ENCODE data around the gene SEMA6A. TPM values are rescaled to one million over a fixed set of nuclear protein-coding genes. Genes with fewer than 3 reads are reported as not detected.

SEMA6A gene
- total RNA-seq, 1 experiment from 2014 or later: not detected

DNA sequence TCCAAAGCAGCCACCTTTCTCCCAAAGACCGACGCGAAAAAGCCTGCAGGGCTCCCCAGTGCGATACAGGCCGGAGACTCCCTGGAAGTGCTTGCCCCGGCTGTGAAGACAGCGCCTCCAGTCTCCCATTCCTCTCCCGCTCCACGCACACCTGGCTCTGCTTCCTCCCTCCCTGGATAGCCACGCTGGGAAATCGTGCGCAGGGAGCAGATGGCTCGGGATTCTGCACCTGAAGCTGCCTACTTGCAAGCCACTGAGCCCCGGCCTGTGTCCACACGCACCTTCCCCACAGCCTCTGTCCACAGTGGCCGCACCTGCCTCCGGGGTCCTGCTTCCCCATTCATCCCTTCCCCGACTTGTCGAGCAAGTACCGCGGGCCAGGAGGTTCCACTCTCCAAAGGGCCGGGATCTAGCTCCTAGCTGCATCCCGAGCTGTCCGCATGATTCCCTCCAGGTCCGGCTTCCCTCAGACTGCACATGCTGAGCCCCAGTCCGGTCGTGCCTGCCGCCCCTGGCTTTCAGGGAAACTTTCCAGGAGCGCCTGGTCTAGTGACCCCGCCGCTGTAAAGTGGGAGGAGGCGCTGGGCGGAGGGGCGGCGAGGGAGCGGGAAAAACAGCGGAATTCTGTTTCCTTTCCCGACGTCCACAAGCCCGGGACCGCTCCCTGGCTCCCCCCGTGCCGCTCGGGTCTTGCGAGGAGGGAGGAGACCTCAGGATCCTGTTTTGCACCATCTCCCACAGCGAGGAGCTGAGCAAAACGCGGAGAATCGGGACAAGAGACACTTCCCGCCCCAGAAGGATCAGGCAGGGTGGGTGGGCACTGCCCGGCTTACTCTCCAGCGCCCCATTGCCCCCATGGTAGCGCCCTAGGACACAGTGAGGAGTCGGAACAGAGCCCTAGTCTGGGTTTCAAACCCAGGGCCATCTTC lies 2.0 kb downstream of the SEMA6A start:
- TF ChIP-seq EZH2 (IDR thresholded peaks at IDR 0.05; ENCODE audit: low read length, unreplicated experiment): peak; percentile 49
- TF ChIP-seq EZH2phosphoT487 (IDR thresholded peaks at IDR 0.05; ENCODE audit: borderline replicate concordance, low read length): no peak; the same call in 1 of the 2 replicates
- TF ChIP-seq, protein P1, sequence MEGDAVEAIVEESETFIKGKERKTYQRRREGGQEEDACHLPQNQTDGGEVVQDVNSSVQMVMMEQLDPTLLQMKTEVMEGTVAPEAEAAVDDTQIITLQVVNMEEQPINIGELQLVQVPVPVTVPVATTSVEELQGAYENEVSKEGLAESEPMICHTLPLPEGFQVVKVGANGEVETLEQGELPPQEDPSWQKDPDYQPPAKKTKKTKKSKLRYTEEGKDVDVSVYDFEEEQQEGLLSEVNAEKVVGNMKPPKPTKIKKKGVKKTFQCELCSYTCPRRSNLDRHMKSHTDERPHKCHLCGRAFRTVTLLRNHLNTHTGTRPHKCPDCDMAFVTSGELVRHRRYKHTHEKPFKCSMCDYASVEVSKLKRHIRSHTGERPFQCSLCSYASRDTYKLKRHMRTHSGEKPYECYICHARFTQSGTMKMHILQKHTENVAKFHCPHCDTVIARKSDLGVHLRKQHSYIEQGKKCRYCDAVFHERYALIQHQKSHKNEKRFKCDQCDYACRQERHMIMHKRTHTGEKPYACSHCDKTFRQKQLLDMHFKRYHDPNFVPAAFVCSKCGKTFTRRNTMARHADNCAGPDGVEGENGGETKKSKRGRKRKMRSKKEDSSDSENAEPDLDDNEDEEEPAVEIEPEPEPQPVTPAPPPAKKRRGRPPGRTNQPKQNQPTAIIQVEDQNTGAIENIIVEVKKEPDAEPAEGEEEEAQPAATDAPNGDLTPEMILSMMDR (conservative IDR thresholded peaks at IDR 0.05; ENCODE audit: low read depth, low read length): no peak
- no peaks in the 10 kb centered on the region for H3K9me2 ChIP-seq (replicated peaks; ENCODE audit: low read length)
- DNase-seq: no peak
- no peaks in the 10 kb centered on the region for H3K9me3 ChIP-seq (ENCODE audit: low read length)
- intact Hi-C loops (cut with micrococcal nuclease): loop anchor here (5.0 kb wide), 1 partner anchor 435 kb away; no protein-coding TSS in a partner anchor
- no peaks in the 10 kb centered on the region for H3F3A ChIP-seq (ENCODE audit: low read length, unreplicated experiment)
- ChIA-PET CTCF (no interaction called here), POLR2A (ENCODE audit: unreplicated experiment) (no interaction called here)
- no peaks in the 10 kb centered on the region for H3K79me2 ChIP-seq (ENCODE audit: low read length)
- ATAC-seq: peak; percentile 11; the same call in 1 of the 2 replicates
- no TSS peak for BruUV-seq (replicated peaks)
- H3K4me3 ChIP-seq (ENCODE audit: low read length): peak overlapping the region; percentile 68
- peak overlapping the region; percentile 69 for H2AFZ ChIP-seq (ENCODE audit: low read length)
- peaks cover 11% of the 10 kb centered on the region; the same call in 1 of the 2 replicates for H3K4me1 ChIP-seq (ENCODE audit: insufficient read depth, low read length)
- no peaks in the 10 kb centered on the region for H4K20me1 ChIP-seq (ENCODE audit: low read length)
- H3K4me2 ChIP-seq (ENCODE audit: low read length): peak overlapping the region; percentile 92
- no peak overlapping the region for H3K9ac ChIP-seq (ENCODE audit: low read length)
- no peaks in the 10 kb centered on the region for H3K36me3 ChIP-seq (ENCODE audit: low read depth, low read length)
- H3K27me3 ChIP-seq (ENCODE audit: low read length): peaks cover 57% of the 10 kb centered on the region
- no peak overlapping the region for H3K27ac ChIP-seq (ENCODE audit: low read length)

DNA sequence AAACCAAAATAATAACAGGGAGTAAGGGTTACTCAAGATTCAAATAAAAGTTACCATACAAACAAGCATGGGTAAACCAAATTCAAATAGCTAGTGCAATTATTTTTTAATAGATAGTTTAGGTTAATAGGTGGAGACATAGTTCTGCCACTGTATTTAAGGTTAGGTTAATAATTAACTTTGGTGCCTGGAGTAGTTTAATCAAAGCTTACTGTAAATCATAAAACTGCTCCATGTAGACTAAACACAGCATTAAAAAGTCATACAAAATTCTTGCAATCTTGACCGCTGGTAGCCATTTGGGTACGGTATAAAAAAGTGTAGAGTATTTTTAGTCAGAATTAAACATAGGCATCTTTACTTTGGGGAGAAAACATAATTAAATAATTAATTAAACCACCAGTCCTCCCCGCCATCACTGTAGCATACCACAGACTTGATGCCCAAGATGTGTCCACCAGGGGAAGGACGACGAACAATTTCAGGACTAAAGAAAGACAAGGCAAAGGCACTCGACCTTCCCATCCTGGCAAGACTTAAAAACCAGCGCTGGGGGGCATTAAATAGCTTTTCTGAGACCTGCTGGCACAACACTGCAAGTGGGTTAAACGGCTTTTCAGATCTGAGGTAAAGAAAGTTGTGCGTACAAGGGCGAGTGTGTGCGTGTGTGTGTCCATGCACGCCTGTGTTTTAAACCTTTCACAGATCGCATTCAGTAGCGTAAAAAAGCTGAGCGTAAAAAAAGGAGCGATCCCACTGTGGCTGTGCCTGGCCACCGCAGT lies 2.9 kb downstream of the SEMA6A start:
- Histone ChIP-seq H3K4me2 (ENCODE audit: low read length) (peak overlapping the region; percentile 92; the same call in 1 of the 2 replicates), H3K4me3 (ENCODE audit: low read length) (no peak overlapping the region), H2AFZ (ENCODE audit: low read length) (peak overlapping the region; percentile 69; the same call in 1 of the 2 replicates), H3K9me3 (ENCODE audit: low read length) (no peaks in the 10 kb centered on the region), H4K20me1 (ENCODE audit: low read length) (no peaks in the 10 kb centered on the region), H3F3A (ENCODE audit: low read length, unreplicated experiment) (no peaks in the 10 kb centered on the region), H3K36me3 (ENCODE audit: low read depth, low read length) (no peaks in the 10 kb centered on the region), H3K79me2 (ENCODE audit: low read length) (no peaks in the 10 kb centered on the region), H3K9me2 (replicated peaks; ENCODE audit: low read length) (no peaks in the 10 kb centered on the region), H3K9ac (ENCODE audit: low read length) (no peak overlapping the region), H3K27me3 (ENCODE audit: low read length) (peaks cover 59% of the 10 kb centered on the region), H3K27ac (ENCODE audit: low read length) (no peak overlapping the region), H3K4me1 (ENCODE audit: insufficient read depth, low read length) (peaks cover 11% of the 10 kb centered on the region; the same call in 1 of the 2 replicates)
- CTCF ChIA-PET: no interaction called here
- BruUV-seq (replicated peaks): no TSS peak
- TF ChIP-seq EZH2 (IDR thresholded peaks at IDR 0.05; ENCODE audit: low read length, unreplicated experiment): no peak
- no peak for TF ChIP-seq EZH2phosphoT487 (IDR thresholded peaks at IDR 0.05; ENCODE audit: borderline replicate concordance, low read length)
- TF ChIP-seq, protein P1 (conservative IDR thresholded peaks at IDR 0.05; ENCODE audit: low read depth, low read length): no peak
- POLR2A ChIA-PET (ENCODE audit: unreplicated experiment): no interaction called here
- no peak for ATAC-seq
- intact Hi-C loops (cut with micrococcal nuclease): loop anchor here (5.0 kb wide), 1 partner anchor 434 kb away; no protein-coding TSS in a partner anchor
- DNase-seq: no peak

All from PC-3 (cell line).